H1 (cell line): ENCODE results near the gene ANO6. TPM values are rescaled to one million over a fixed set of nuclear protein-coding genes. Genes with fewer than 3 reads are reported as not detected.

Experiments
- CTCF ChIA-PET: fragments of 300-600 bp; sonication (Branson Sonifier 250); formaldehyde crosslinking; loops from one replicate; lab custom pipeline; 2021; ENCODE audit not compliant: partially characterized antibody; lab: Charles Lee
- POLR2A ChIA-PET: fragments of 300-600 bp; sonication (Branson Sonifier 250); formaldehyde crosslinking; loops from one replicate; lab custom pipeline; 2021; ENCODE audit warnings: inconsistent platforms; ENCODE audit not compliant: partially characterized antibody; lab: Charles Lee
- DNase-seq, 2 experiments: peaks; one replicate each; pipeline versions ENCODE4 v3.0.0 to v3.0.0-alpha.2; 2010 to 2022; ENCODE audit warnings: low spot score in 2 of 2, low read depth in 1 of 2, mixed read lengths in 1 of 2
- FAIRE-seq: peaks from 2 replicates; lab custom pipeline; 2011; peaks lifted over from hg19 to GRCh38; lab: Jason Lieb, UNC
- H2AFZ ChIP-seq: 2 replicates; pipeline ENCODE4 v1.8.1; 2012; ENCODE audit warnings: low read length, inconsistent platforms
- H2AK5ac ChIP-seq: 2 replicates; pipeline ENCODE4 v1.6.1; 2013; ENCODE audit warnings: low read depth, low read length
- H2BK120ac ChIP-seq: replicated peaks from 2 replicates; pipeline ENCODE3; 2013; ENCODE audit warnings: low read depth, low read length, inconsistent platforms
- H2BK12ac ChIP-seq: 2 replicates; pipeline ENCODE4 v1.6.1; 2013; ENCODE audit warnings: low read depth, low read length
- H2BK15ac ChIP-seq: 2 replicates; pipeline ENCODE4 v1.6.1; 2013; ENCODE audit warnings: low read length
- H2BK20ac ChIP-seq: 2 replicates; pipeline ENCODE4 v1.6.1; 2013; ENCODE audit warnings: low read length
- H2BK5ac ChIP-seq: 2 replicates; pipeline ENCODE4 v1.6.1; 2013; ENCODE audit warnings: low read depth, low read length
- H3K14ac ChIP-seq: 2 replicates; pipeline ENCODE4 v1.6.1; 2013; ENCODE audit warnings: inconsistent platforms; ENCODE audit not compliant: insufficient read length
- H3K18ac ChIP-seq: 2 replicates; pipeline ENCODE4 v1.6.1; 2013; ENCODE audit warnings: low read length; ENCODE audit errors: extremely low read depth
- H3K23ac ChIP-seq: 2 replicates; pipeline ENCODE4 v1.6.1; 2013; ENCODE audit warnings: inconsistent platforms; ENCODE audit not compliant: insufficient read length
- H3K23me2 ChIP-seq: 2 replicates; pipeline ENCODE4 v1.6.1; 2013; ENCODE audit warnings: low read depth, low read length
- H3K27ac ChIP-seq: 2 replicates; pipeline ENCODE4 v1.6.1; 2011; ENCODE audit warnings: low read depth, low read length, inconsistent platforms
- H3K27me3 ChIP-seq, 4 experiments: replicated peaks in 1 of 4; 1 replicate in 1 of 4; 2 replicates in 3 of 4; pipeline versions ENCODE4 v1.6.1 to v1.8.1; 2011 to 2013; ENCODE audit warnings: low read length in 3 of 4, mild to moderate bottlenecking in 3 of 4, inconsistent platforms in 2 of 4, mixed read lengths in 2 of 4, moderate library complexity in 1 of 4; ENCODE audit not compliant: control insufficient read depth in 3 of 4, insufficient read depth in 3 of 4; ENCODE audit errors: extremely low read depth in 1 of 4
- H3K36me3 ChIP-seq, 4 experiments: 2 replicates each; pipeline versions ENCODE4 v1.6.1 to v1.8.1; 2011 to 2013; ENCODE audit warnings: mild to moderate bottlenecking in 4 of 4, low read length in 3 of 4, moderate library complexity in 2 of 4, control low read depth in 1 of 4, inconsistent platforms in 1 of 4; ENCODE audit not compliant: insufficient read depth in 4 of 4, control insufficient read depth in 2 of 4
- H3K4ac ChIP-seq: replicated peaks from 2 replicates; pipeline ENCODE3; 2013; ENCODE audit warnings: low read length, low read depth, mixed read lengths, inconsistent platforms; ENCODE audit not compliant: insufficient read length
- H3K4me1 ChIP-seq, 4 experiments: replicated peaks in 1 of 4; 1 replicate in 1 of 4; 2 replicates in 3 of 4; pipeline versions ENCODE4 v1.6.1 to v1.8.1; 2011 to 2013; ENCODE audit warnings: low read length in 3 of 4, inconsistent platforms in 2 of 4, mixed read lengths in 1 of 4; ENCODE audit not compliant: insufficient read depth in 4 of 4, control insufficient read depth in 3 of 4
- H3K4me2 ChIP-seq, 2 experiments: 2 replicates each; pipeline versions ENCODE4 v1.6.1 to v1.8.1; 2011 to 2013; ENCODE audit warnings: low read depth in 2 of 2, low read length in 2 of 2, control low read depth in 1 of 2, inconsistent platforms in 1 of 2, mild to moderate bottlenecking in 1 of 2; ENCODE audit not compliant: insufficient read depth in 1 of 2
- H3K4me3 ChIP-seq, 4 experiments: fragments of 200-600, 300-600 bp in 1 of 4; sonication (generic), shearing (Covaris generic), sonication (Bioruptor Twin) in 1 of 4; 2 replicates each; pipeline versions ENCODE4 v1.5.1 to v1.8.1; 2011 to 2016; ENCODE audit warnings: low read length in 4 of 4, low read depth in 3 of 4, control low read depth in 2 of 4, inconsistent platforms in 2 of 4, mild to moderate bottlenecking in 2 of 4, mixed read lengths in 1 of 4, moderate library complexity in 1 of 4; ENCODE audit not compliant: insufficient read depth in 2 of 4; ENCODE audit errors: extremely low read depth in 1 of 4
- H3K56ac ChIP-seq: replicated peaks from 2 replicates; pipeline ENCODE3; 2013; ENCODE audit warnings: low read depth, mild to moderate bottlenecking, mixed read lengths, low read length, inconsistent platforms; ENCODE audit not compliant: insufficient read length
- H3K79me1 ChIP-seq: 2 replicates; pipeline ENCODE4 v1.6.1; 2013; ENCODE audit warnings: low read depth, low read length, control low read depth
- H3K79me2 ChIP-seq, 2 experiments: 2 replicates each; pipeline versions ENCODE4 v1.6.1 to v1.8.1; 2012 to 2013; ENCODE audit warnings: low read length in 2 of 2, mild to moderate bottlenecking in 2 of 2, inconsistent platforms in 1 of 2; ENCODE audit not compliant: insufficient read depth in 2 of 2, control insufficient read depth in 1 of 2
- H3K9ac ChIP-seq, 4 experiments: replicated peaks in 1 of 4; 1 replicate in 1 of 4; 2 replicates in 3 of 4; pipeline versions ENCODE4 v1.6.1 to v1.8.1; 2011 to 2013; ENCODE audit warnings: low read depth in 3 of 4, low read length in 3 of 4, control low read depth in 2 of 4, mild to moderate bottlenecking in 2 of 4, moderate library complexity in 2 of 4, inconsistent platforms in 1 of 4; ENCODE audit errors: extremely low read depth in 1 of 4
- H3K9me3 ChIP-seq, 2 experiments: 2 replicates each; pipeline versions ENCODE4 v1.6.1 to v1.8.1; 2012 to 2013; ENCODE audit warnings: mild to moderate bottlenecking in 2 of 2, moderate library complexity in 2 of 2, control low read depth in 1 of 2, inconsistent platforms in 1 of 2, low read depth in 1 of 2, low read length in 1 of 2, mixed read lengths in 1 of 2; ENCODE audit not compliant: insufficient read depth in 2 of 2
- H4K20me1 ChIP-seq, 2 experiments: replicated peaks in 1 of 2; 2 replicates each; pipeline versions ENCODE3 to v1.8.1; 2011 to 2013; ENCODE audit warnings: inconsistent platforms in 2 of 2, low read length in 2 of 2, mild to moderate bottlenecking in 1 of 2; ENCODE audit not compliant: insufficient read depth in 2 of 2, control insufficient read depth in 1 of 2
- H4K5ac ChIP-seq: 2 replicates; pipeline ENCODE4 v1.6.1; 2013; ENCODE audit warnings: low read length, low read depth, mixed read lengths, inconsistent platforms; ENCODE audit not compliant: insufficient read length
- H4K8ac ChIP-seq: 2 replicates; pipeline ENCODE4 v1.8.0; 2013; ENCODE audit warnings: mild to moderate bottlenecking, moderate library complexity, low read length, inconsistent platforms; ENCODE audit not compliant: insufficient read depth; ENCODE audit errors: extremely low read depth
- H4K91ac ChIP-seq: replicated peaks from 2 replicates; pipeline ENCODE3; 2013; ENCODE audit warnings: low read length, mixed read lengths, inconsistent platforms; ENCODE audit not compliant: insufficient read length
- ATF3 ChIP-seq: IDR thresholded peaks from 2 replicates; pipeline ENCODE4 v1.6.1; 2011; ENCODE audit warnings: low read depth, mild to moderate bottlenecking, low read length; ENCODE audit not compliant: insufficient read depth
- BRCA1 ChIP-seq: IDR thresholded peaks from 2 replicates; pipeline ENCODE4 v1.6.1; 2012; ENCODE audit warnings: low read depth, low read length, improper control_type of control experiment
- CHD1 ChIP-seq: IDR thresholded peaks from 2 replicates; pipeline ENCODE4 v1.6.1; 2012; ENCODE audit warnings: low read depth, low read length, improper control_type of control experiment
- CHD2 ChIP-seq: IDR thresholded peaks from 2 replicates; pipeline ENCODE4 v1.6.1; 2012; ENCODE audit warnings: low read length, improper control_type of control experiment
- EZH2 ChIP-seq: fragments of 200-600 bp; sonication (generic); IDR thresholded peaks from 2 replicates; pipeline ENCODE4 v1.7.1; 2012; ENCODE audit warnings: low read depth, mild to moderate bottlenecking, moderate library complexity, low read length, inconsistent platforms; ENCODE audit not compliant: severe bottlenecking
- HDAC2 ChIP-seq, 2 experiments: fragments of 300-600 bp in 1 of 2; sonication (generic) in 1 of 2; IDR thresholded peaks; 2 replicates each; pipeline ENCODE4 v1.6.1; 2011 to 2012; ENCODE audit warnings: low read depth in 2 of 2, low read length in 2 of 2, mild to moderate bottlenecking in 2 of 2, moderate library complexity in 2 of 2, borderline replicate concordance in 1 of 2, inconsistent platforms in 1 of 2
- HDAC6 ChIP-seq: IDR thresholded peaks from one replicate; pipeline ENCODE4 v1.7.1; 2012; ENCODE audit warnings: low read depth, mild to moderate bottlenecking, inconsistent platforms, low read length, moderate library complexity
- KDM1A ChIP-seq: fragments of 200-600, 300-600 bp; sonication (generic); IDR thresholded peaks from 2 replicates; pipeline ENCODE4 v1.7.1; 2016; ENCODE audit warnings: mild to moderate bottlenecking, low read length, borderline replicate concordance
- SP1 ChIP-seq: IDR thresholded peaks from 2 replicates; pipeline ENCODE4 v1.6.1; 2011; ENCODE audit warnings: low read depth, low read length
- TEAD4 ChIP-seq: IDR thresholded peaks from 2 replicates; pipeline ENCODE4 v1.6.1; 2012; ENCODE audit warnings: low read depth, low read length, inconsistent platforms, mixed read lengths
- polyA plus RNA-seq, 7 experiments: library from polyadenylated mRNA; depleted of rRNA in 3 of 7; stranded (reverse) in 5 of 7; unstranded in 2 of 7; fragments of >200 nt in 5 of 7; fragments of 200-250 nt in 2 of 7; gene quantifications; 1 replicate in 5 of 7; 2 replicates in 1 of 7; 4 replicates in 1 of 7; pipeline versions ENCODE4 v1.2.1 to v1.2.3, GENCODE V29; 2011 to 2013; ENCODE audit warnings: missing spikeins in 2 of 7, mixed read lengths in 2 of 7
- total RNA-seq: library from RNA; stranded (reverse); fragmentation: NEBNext Ultra II Directional; extraction: Animal tissue kit (Norgen Biotek cat#: 25700); gene quantifications from 2 replicates; pipeline ENCODE4 v1.2.1, GENCODE V29; 2021

ANO6 gene
- total and polyA plus RNA-seq, 2 of the 8 experiments (the other 6 are each of a cell fraction or from before 2014, with no cell fraction given): 15.1 to 39.7 TPM

- no peaks in the 10 kb centered on the region for H3K79me2 ChIP-seq
- H3K4me3 ChIP-seq: no peak overlapping the region
- no peak overlapping the region for H3K4ac ChIP-seq
- H2AK5ac ChIP-seq: no peak overlapping the region
- no peaks in the 10 kb centered on the region for H3K79me1 ChIP-seq
- peaks cover 0 to 7% (median 3%) of the 10 kb centered on the region in 4 experiments; a peak in 3 of 8 replicates for H3K36me3 ChIP-seq
- no peaks in the 10 kb centered on the region for H3K23me2 ChIP-seq
- peaks cover 6 to 12% of the 10 kb centered on the region in 2 experiments; a peak in 1 of 4 replicates for H3K9me3 ChIP-seq
- H3K18ac ChIP-seq: no peak overlapping the region
- H3K27me3 ChIP-seq: no peaks in the 10 kb centered on the region
- TF ChIP-seq CHD1 (no peak), BRCA1 (no peak), EZH2 (no peak), TEAD4 (no peak), HDAC6 (no peak), HDAC2 (IDR thresholded peaks at IDR 0.05; ENCODE audit: borderline replicate concordance in 1 of 2, low read depth in 2 of 2, low read length in 2 of 2) (no peak), ATF3 (no peak), SP1 (no peak), CHD2 (no peak), KDM1A (no peak)
- no peak overlapping the region for H4K91ac ChIP-seq
- H3K23ac ChIP-seq: no peak overlapping the region
- ChIA-PET POLR2A (no interaction called here), CTCF (interaction anchor here (2.7 kb wide), 1 partner anchor 24 kb away, joined by 12 read pairs; no protein-coding TSS in a partner anchor)
- H3K4me2 ChIP-seq: no peak overlapping the region
- H2BK5ac ChIP-seq: no peak overlapping the region
- no peak overlapping the region for H2BK15ac ChIP-seq
- no peaks in the 10 kb centered on the region for H3K4me1 ChIP-seq
- no peak overlapping the region for H3K14ac ChIP-seq
- no peak for FAIRE-seq
- H4K20me1 ChIP-seq: peaks cover 0 to 2% of the 10 kb centered on the region in 2 experiments
- H2BK20ac ChIP-seq: no peak overlapping the region
- H3K56ac ChIP-seq: no peak overlapping the region
- no peak overlapping the region for H2BK12ac ChIP-seq
- no peak overlapping the region for H3K9ac ChIP-seq
- no peak overlapping the region for H2BK120ac ChIP-seq
- H2AFZ ChIP-seq: no peak overlapping the region
- no peak for DNase-seq
- no peak overlapping the region for H4K8ac ChIP-seq
- no peak overlapping the region for H3K27ac ChIP-seq
- H4K5ac ChIP-seq: no peak overlapping the region
These were observed 148.0 kb downstream of the ANO6 start for GRCh38 chr12:45363903-45364302.
